Activated naive CD4-positive, alpha-beta T cell treated with Interleukin-2 at 50 U/mL for 16 hours (primary cell): Measurements from ENCODE around the gene CHCHD6.

ENCODE experiments used
- DNase-seq: peaks from one replicate; pipeline ENCODE4 v3.0.0-alpha.2; 2020

Gene CHCHD6

GRCh38 chr3:126706631-126707030 lies 2.6 kb downstream of the CHCHD6 start:
- DNase-seq = no peak

- DNase-seq = no peak
Measured at GRCh38 chr3:126711121-126711760, 7.2 kb downstream of the CHCHD6 start.

- no peak for DNase-seq
Measured at GRCh38 chr3:126713199-126713598, 9.2 kb downstream of the CHCHD6 start.

GRCh38 chr3:126714276-126714900 lies 10.3 kb downstream of the CHCHD6 start:
- no peak for DNase-seq

GRCh38 chr3:126714921-126715320 lies 10.9 kb downstream of the CHCHD6 start:
- DNase-seq = no peak

GRCh38 chr3:126715432-126715831 lies 11.4 kb downstream of the CHCHD6 start:
- no peak for DNase-seq

GRCh38 chr3:126716057-126716456 lies 12.0 kb downstream of the CHCHD6 start:
- no peak for DNase-seq

- DNase-seq = no peak
Measured at GRCh38 chr3:126718561-126719445, 14.8 kb downstream of the CHCHD6 start.

GRCh38 chr3:126720596-126720995 lies 16.6 kb downstream of the CHCHD6 start:
- no peak for DNase-seq

- no peak for DNase-seq
Measured at GRCh38 chr3:126721246-126721645, 17.2 kb downstream of the CHCHD6 start.

- no peak for DNase-seq
Measured at GRCh38 chr3:126723237-126723636, 19.2 kb downstream of the CHCHD6 start.

- no peak for DNase-seq
Measured at GRCh38 chr3:126723801-126724200, 19.8 kb downstream of the CHCHD6 start.

- no peak for DNase-seq
Measured at GRCh38 chr3:126728680-126729079, 24.6 kb downstream of the CHCHD6 start.

GRCh38 chr3:126730376-126730775 lies 26.3 kb downstream of the CHCHD6 start:
- no peak for DNase-seq

- no peak for DNase-seq
Measured at GRCh38 chr3:126731044-126731443, 27.0 kb downstream of the CHCHD6 start.

GRCh38 chr3:126732281-126733060 lies 28.4 kb downstream of the CHCHD6 start:
- DNase-seq = no peak

GRCh38 chr3:126733061-126733430 lies 29.0 kb downstream of the CHCHD6 start:
- DNase-seq = no peak

- no peak for DNase-seq
Measured at GRCh38 chr3:126734106-126734723, 30.2 kb downstream of the CHCHD6 start.

- no peak for DNase-seq
Measured at GRCh38 chr3:126737527-126737926, 33.5 kb downstream of the CHCHD6 start.

- DNase-seq = no peak
Measured at GRCh38 chr3:126742057-126742456, 38.0 kb downstream of the CHCHD6 start.

GRCh38 chr3:126743350-126743749 lies 39.3 kb downstream of the CHCHD6 start:
- no peak for DNase-seq

GRCh38 chr3:126743781-126744180 lies 39.7 kb downstream of the CHCHD6 start:
- no peak for DNase-seq
